Endothelial cell of umbilical vein (primary cell): ENCODE data around the gene BRF1. TPM values are rescaled to one million over a fixed set of nuclear protein-coding genes. Genes with fewer than 3 reads are reported as not detected.

Experiments used
- BruUV-seq: library from RNA; stranded (reverse); fragments of 400-500 nt; replicated peaks from 2 replicates; lab custom pipeline; 2021; lab: Mats Ljungman, UMichigan
- CTCF ChIA-PET: fragments of 300-600, 350-600 bp; sonication (Branson Sonifier 250); formaldehyde crosslinking; loops from one replicate; lab custom pipeline; 2021; ENCODE audit warnings: antibody characterized with exemption, inconsistent platforms; lab: Charles Lee
- POLR2A ChIA-PET: fragments of 300-600, 350-600 bp; sonication (Branson Sonifier 250); formaldehyde crosslinking; loops from one replicate; lab custom pipeline; 2021; ENCODE audit warnings: antibody characterized with exemption, inconsistent platforms; lab: Charles Lee
- DNase-seq: peaks from one replicate; pipeline ENCODE4 v3.0.0-alpha.2; 2011; ENCODE audit warnings: low read depth, low spot score
- FAIRE-seq: peaks from 2 replicates; lab custom pipeline; 2011; peaks lifted over from hg19 to GRCh38; lab: Jason Lieb, UNC
- H2AFZ ChIP-seq: 2 replicates; pipeline ENCODE4 v1.6.0; 2012; ENCODE audit warnings: low read depth, low read length, control low read depth, inconsistent platforms
- H3K27ac ChIP-seq: 2 replicates; pipeline ENCODE4 v1.5.1; 2011; ENCODE audit warnings: low read depth, mild to moderate bottlenecking, control low read depth, low read length, moderate library complexity; ENCODE audit not compliant: insufficient read depth
- H3K27me3 ChIP-seq, 2 experiments: 2 replicates each; pipeline versions ENCODE4 v1.6.0 to v1.6.1; 2011; ENCODE audit warnings: low read length in 2 of 2, mixed read lengths in 1 of 2; ENCODE audit not compliant: control insufficient read depth in 2 of 2, insufficient read depth in 2 of 2
- H3K36me3 ChIP-seq, 2 experiments: 2 replicates in 1 of 2; 3 replicates in 1 of 2; pipeline ENCODE4 v1.5.1; 2011; ENCODE audit warnings: low read length in 2 of 2, mild to moderate bottlenecking in 1 of 2, moderate library complexity in 1 of 2; ENCODE audit not compliant: control insufficient read depth in 2 of 2, insufficient read depth in 2 of 2; ENCODE audit errors: extremely low read depth in 1 of 2
- H3K4me1 ChIP-seq: 3 replicates; pipeline ENCODE4 v1.5.1; 2011; ENCODE audit warnings: mild to moderate bottlenecking, low read length; ENCODE audit not compliant: control insufficient read depth, insufficient read depth; ENCODE audit errors: extremely low read depth
- H3K4me2 ChIP-seq: 2 replicates; pipeline ENCODE4 v1.6.1; 2011; ENCODE audit warnings: low read length, control low read depth, mixed read lengths; ENCODE audit not compliant: insufficient read depth
- H3K4me3 ChIP-seq, 3 experiments: fragments of 200-600 bp in 1 of 3; sonication (generic), shearing (Covaris generic) in 1 of 3; replicated peaks in 1 of 3; 2 replicates each; pipeline ENCODE4 v1.5.1; 2011 to 2016; ENCODE audit warnings: control low read depth in 3 of 3, low read length in 3 of 3, mild to moderate bottlenecking in 2 of 3, inconsistent platforms in 1 of 3, low read depth in 1 of 3, moderate library complexity in 1 of 3; ENCODE audit not compliant: insufficient read depth in 1 of 3
- H3K79me2 ChIP-seq: 2 replicates; pipeline ENCODE4 v1.6.0; 2012; ENCODE audit warnings: low read length, inconsistent platforms; ENCODE audit not compliant: control insufficient read depth, insufficient read depth
- H3K9ac ChIP-seq: replicated peaks from 2 replicates; pipeline ENCODE3; 2011; ENCODE audit warnings: low read length, control low read depth; ENCODE audit not compliant: insufficient read depth; ENCODE audit errors: extremely low read depth
- H3K9me1 ChIP-seq: replicated peaks from 3 replicates; pipeline ENCODE4 v1.6.0; 2011; ENCODE audit warnings: mild to moderate bottlenecking, low read length; ENCODE audit not compliant: control insufficient read depth, insufficient read depth; ENCODE audit errors: extremely low read depth
- H3K9me3 ChIP-seq: replicated peaks from 2 replicates; pipeline ENCODE4 v1.5.1; 2012; ENCODE audit warnings: low read length, inconsistent platforms; ENCODE audit not compliant: control insufficient read depth, insufficient read depth
- H4K20me1 ChIP-seq: replicated peaks from 2 replicates; pipeline ENCODE3; 2011; ENCODE audit warnings: mild to moderate bottlenecking, low read length; ENCODE audit not compliant: control insufficient read depth, insufficient read depth; ENCODE audit errors: extremely low read depth
- CTCF ChIP-seq, 2 donors: IDR thresholded peaks; 1 replicate in 1 of 2; 2 replicates in 1 of 2; pipeline ENCODE4 v1.5.1; 2011; ENCODE audit warnings: low read length in 2 of 2, mild to moderate bottlenecking in 2 of 2, moderate library complexity in 2 of 2, control low read depth in 1 of 2, inconsistent platforms in 1 of 2, low read depth in 1 of 2; ENCODE audit not compliant: insufficient read depth in 1 of 2; ENCODE audit errors: extremely low read depth in 1 of 2
- EZH2 ChIP-seq: IDR thresholded peaks from 2 replicates; pipeline ENCODE4 v1.6.1; 2012; ENCODE audit warnings: borderline replicate concordance, low read depth, mild to moderate bottlenecking, moderate library complexity, low read length, inconsistent platforms; ENCODE audit not compliant: severe bottlenecking
- FOS ChIP-seq: IDR thresholded peaks from 2 replicates; pipeline ENCODE4 v1.6.1; 2011; ENCODE audit warnings: mild to moderate bottlenecking, low read length, moderate library complexity, borderline replicate concordance; ENCODE audit not compliant: insufficient read depth
- GATA2 ChIP-seq: IDR thresholded peaks from 2 replicates; pipeline ENCODE4 v1.7.0; 2011; ENCODE audit warnings: low read depth, mild to moderate bottlenecking, moderate library complexity, mixed read lengths, low read length; ENCODE audit not compliant: insufficient read length, insufficient read depth
- JUN ChIP-seq: IDR thresholded peaks from 2 replicates; pipeline ENCODE4 v1.6.1; 2011; ENCODE audit warnings: borderline replicate concordance, low read depth; ENCODE audit not compliant: insufficient read length, insufficient read depth
- MAX ChIP-seq: IDR thresholded peaks from 2 replicates; pipeline ENCODE4 v1.6.1; 2011; ENCODE audit not compliant: insufficient read depth, insufficient read length
- MYC ChIP-seq: IDR thresholded peaks from one replicate; pipeline ENCODE4 v1.6.1; 2011; ENCODE audit warnings: mild to moderate bottlenecking, low read depth, low read length
- POLR2A ChIP-seq: IDR thresholded peaks from 2 replicates; pipeline ENCODE4 v1.6.1; 2012; ENCODE audit warnings: low read depth, mild to moderate bottlenecking, control low read depth, low read length
- POLR2AphosphoS5 ChIP-seq: IDR thresholded peaks from 2 replicates; pipeline ENCODE4 v1.6.1; 2012; ENCODE audit warnings: low read depth, mild to moderate bottlenecking, control low read depth, low read length, moderate library complexity; ENCODE audit not compliant: insufficient read depth
- dilution Hi-C: fragments of 300-500 bp; cut with MboI; formaldehyde crosslinking; loops from one replicate; pipeline ENCODE4 v1.15.0; 2019; ENCODE audit warnings: low sequenced_read_pairs; ENCODE audit not compliant: extremely low pct_ligation_motif_present
- intact Hi-C: fragments of 100-400 bp; cut with micrococcal nuclease; formaldehyde crosslinking; loops from one replicate; pipeline ENCODE4 v1.10.0; 2022
- polyA plus RNA-seq, 4 experiments: library from polyadenylated mRNA; depleted of rRNA in 3 of 4; stranded (reverse) in 3 of 4; unstranded in 1 of 4; fragments of >200 nt; gene quantifications; 2 replicates each; pipeline versions ENCODE4 v1.2.1 to v1.2.3, GENCODE V29; 2011 to 2012; ENCODE audit warnings: missing spikeins in 1 of 4
- total RNA-seq: library from RNA; stranded (reverse); gene quantifications from 2 replicates; pipeline ENCODE4 v1.2.3, GENCODE V29; 2021

Gene BRF1
- total and polyA plus RNA-seq, 2 donors (not counting 3 experiments of a cell fraction or from before 2014, with no cell fraction given) = 19.0 to 47.2 TPM

DNA sequence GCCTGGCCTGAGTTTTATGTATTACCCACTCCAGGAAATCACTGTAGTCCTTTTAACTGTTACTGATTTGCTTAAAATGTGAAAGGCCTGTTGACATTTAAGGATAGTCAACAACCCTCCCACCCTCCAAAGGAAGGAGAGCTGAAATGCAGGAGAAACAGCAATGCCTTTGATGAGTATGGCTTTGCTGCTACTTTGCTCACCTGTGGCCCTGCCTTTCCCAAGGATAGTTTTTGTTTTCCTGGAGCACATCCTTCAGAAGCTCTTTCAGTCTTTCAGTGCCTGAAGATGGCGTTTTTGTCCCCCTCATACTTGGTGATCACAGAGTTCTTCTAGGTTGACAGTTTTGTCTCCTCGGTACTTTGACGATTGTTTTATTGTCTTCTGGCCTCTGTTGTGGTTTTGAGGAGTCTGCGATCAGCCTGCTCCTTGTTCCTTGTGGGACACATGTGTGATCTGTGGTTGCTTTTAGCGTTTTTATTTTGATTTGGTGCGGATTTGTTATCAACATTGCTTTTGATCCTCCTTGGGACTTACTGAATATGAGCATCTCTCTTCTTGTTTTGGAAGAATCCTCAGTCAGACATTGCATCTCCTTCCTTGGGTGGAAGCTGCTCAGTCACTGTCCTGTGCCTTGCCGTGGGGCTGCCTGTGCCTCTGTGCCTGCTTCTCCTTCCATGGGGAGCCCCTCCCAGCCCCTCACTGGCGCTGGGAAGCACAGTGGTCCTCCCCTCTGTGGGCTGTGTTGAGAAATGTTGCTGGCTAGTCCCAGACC is 31.0 kb upstream of the BRF1 start:
- Histone ChIP-seq H3K4me2 (no peak overlapping the region), H3K4me1 (peaks cover 11% of the 10 kb centered on the region), H3K27me3 (no peaks in the 10 kb centered on the region), H2AFZ (no peak overlapping the region), H3K9me1 (no peaks in the 10 kb centered on the region), H3K79me2 (peaks cover 15% of the 10 kb centered on the region), H3K27ac (no peak overlapping the region), H4K20me1 (no peaks in the 10 kb centered on the region), H3K36me3 (no peaks in the 10 kb centered on the region), H3K9ac (no peak overlapping the region), H3K4me3 (no peak overlapping the region), H3K9me3 (no peaks in the 10 kb centered on the region)
- intact Hi-C loops (no loop called here), dilution Hi-C loops (no loop called here)
- BruUV-seq = no TSS peak
- FAIRE-seq (no peak), DNase-seq (no peak)
- POLR2A ChIA-PET = no interaction called here
- CTCF ChIA-PET = no interaction called here
- TF ChIP-seq POLR2AphosphoS5 (no peak), MYC (no peak), EZH2 (no peak), GATA2 (no peak), POLR2A (no peak), MAX (no peak), JUN (no peak), FOS (no peak), CTCF (IDR thresholded peaks at IDR 0.05; ENCODE audit: extremely low read depth in 1 of 2, insufficient read depth in 1 of 2, low read depth in 1 of 2, low read length in 2 of 2) (no peak)
